ENCODE measurements around the gene PAK1. TPM values are rescaled to one million over a fixed set of nuclear protein-coding genes. Genes with fewer than 3 reads are reported as not detected.
"Not testable (repeated sequence)": the region's sequence is repeated elsewhere in the genome, so short reads cannot be mapped to it uniquely, and the experiment has no call there.

The PAK1 gene
- polyA plus RNA-seq (ENCODE audit: insufficient read length in 4 of 4): 10 to 100 TPM; 84.8 to 94.6 (median 90.5) TPM

GRCh38 chr11:77473801-77474683 is at the start of gene PAK1:
Gene PAK1 (minus strand): TSS chr11:77474094. CDS start chr11:77392520, 81,574 bp downstream.
- DNase-seq (ENCODE audit: low read depth in 4 of 4, low spot score in 3 of 4): peak; percentile 79 to 92 (median 92)

- DNase-seq (ENCODE audit: low read depth in 4 of 4, low spot score in 3 of 4): no peak
Measured at GRCh38 chr11:77522215-77522614, 48.3 kb upstream of the PAK1 start.

GRCh38 chr11:77519847-77520246 is 46.0 kb upstream of the PAK1 start:
- no peak for DNase-seq (ENCODE audit: low read depth in 4 of 4, low spot score in 3 of 4)

- DNase-seq (ENCODE audit: low read depth in 4 of 4, low spot score in 3 of 4): no peak
Measured at GRCh38 chr11:77518471-77518870, 44.6 kb upstream of the PAK1 start.

- DNase-seq (ENCODE audit: low read depth in 4 of 4, low spot score in 3 of 4): no peak
Measured at GRCh38 chr11:77517753-77518152, 43.9 kb upstream of the PAK1 start.

- DNase-seq (ENCODE audit: low read depth in 4 of 4, low spot score in 3 of 4): no peak
Measured at GRCh38 chr11:77517226-77517625, 43.3 kb upstream of the PAK1 start.

GRCh38 chr11:77515483-77515882 is 41.6 kb upstream of the PAK1 start:
- no peak for DNase-seq (ENCODE audit: low read depth in 4 of 4, low spot score in 3 of 4)

- DNase-seq (ENCODE audit: low read depth in 4 of 4, low spot score in 3 of 4): no peak
Measured at GRCh38 chr11:77515063-77515462, 41.2 kb upstream of the PAK1 start.

GRCh38 chr11:77512092-77512491 is 38.2 kb upstream of the PAK1 start:
- no peak for DNase-seq (ENCODE audit: low read depth in 4 of 4, low spot score in 3 of 4)

GRCh38 chr11:77510851-77511250 is 37.0 kb upstream of the PAK1 start:
- no peak for DNase-seq (ENCODE audit: low read depth in 4 of 4, low spot score in 3 of 4)

- DNase-seq (ENCODE audit: low read depth in 4 of 4, low spot score in 3 of 4): no peak
Measured at GRCh38 chr11:77510095-77510494, 36.2 kb upstream of the PAK1 start.

- DNase-seq (ENCODE audit: low read depth in 4 of 4, low spot score in 3 of 4): no peak
Measured at GRCh38 chr11:77508019-77508418, 34.1 kb upstream of the PAK1 start.

GRCh38 chr11:77506857-77507256 is 33.0 kb upstream of the PAK1 start:
- no peak for DNase-seq (ENCODE audit: low read depth in 4 of 4, low spot score in 3 of 4)

GRCh38 chr11:77505956-77506355 is 32.1 kb upstream of the PAK1 start:
- no peak for DNase-seq (ENCODE audit: low read depth in 4 of 4, low spot score in 3 of 4)

- DNase-seq (ENCODE audit: low read depth in 4 of 4, low spot score in 3 of 4): peak in 1 of 4 donors; percentile 3
Measured at GRCh38 chr11:77503006-77503405, 29.1 kb upstream of the PAK1 start.

GRCh38 chr11:77502346-77502905 is 28.5 kb upstream of the PAK1 start:
- DNase-seq (ENCODE audit: low read depth in 4 of 4, low spot score in 3 of 4): no peak

GRCh38 chr11:77501758-77502157 is 27.9 kb upstream of the PAK1 start:
- no peak for DNase-seq (ENCODE audit: low read depth in 4 of 4, low spot score in 3 of 4)

- DNase-seq (ENCODE audit: low read depth in 4 of 4, low spot score in 3 of 4): no peak
Measured at GRCh38 chr11:77497368-77497767, 23.5 kb upstream of the PAK1 start.

- no peak for DNase-seq (ENCODE audit: low read depth in 4 of 4, low spot score in 3 of 4)
Measured at GRCh38 chr11:77495526-77495925, 21.6 kb upstream of the PAK1 start.

GRCh38 chr11:77490035-77490434 is 16.1 kb upstream of the PAK1 start:
- DNase-seq (ENCODE audit: low read depth in 4 of 4, low spot score in 3 of 4): not testable (repeated sequence)

- no peak for DNase-seq (ENCODE audit: low read depth in 4 of 4, low spot score in 3 of 4)
Measured at GRCh38 chr11:77487790-77488189, 13.9 kb upstream of the PAK1 start.

- no peak for DNase-seq (ENCODE audit: low read depth in 4 of 4, low spot score in 3 of 4)
Measured at GRCh38 chr11:77479746-77480352, 6.0 kb upstream of the PAK1 start.
